Stimulated activated CD8-positive, alpha-beta memory T cell treated with anti-CD3 and anti-CD28 coated beads, Interleukin-7, amount 100 ng/mL, for 1 hour (primary cell): ENCODE data around the gene SLC23A2.
"Not testable (repeated sequence)": the region's sequence is repeated elsewhere in the genome, so short reads cannot be mapped to it uniquely, and the experiment has no call there.

ENCODE experiments used
- DNase-seq, 2 donors: peaks; one replicate each; pipeline ENCODE4 v3.0.0-alpha.2; 2020; ENCODE audit warnings: low read depth in 2 of 2

Gene SLC23A2

DNA sequence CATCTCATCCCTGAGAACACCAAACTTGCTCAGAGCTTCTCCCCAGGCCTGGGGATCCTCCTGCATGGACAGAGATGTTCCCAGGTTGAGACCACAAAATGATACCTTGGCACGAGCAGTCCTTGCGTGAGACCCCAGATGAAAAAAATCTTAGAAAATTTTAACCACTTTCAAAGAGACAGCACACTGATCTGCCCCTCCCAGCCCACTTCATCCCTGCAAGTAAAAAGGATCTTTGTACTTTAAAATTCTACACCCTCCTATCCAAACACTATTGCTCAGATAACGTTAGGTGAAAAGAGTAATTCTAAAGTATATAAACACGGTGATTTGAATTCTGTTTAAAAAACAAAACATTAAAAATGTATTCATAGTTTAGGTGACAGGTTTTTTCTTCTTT is 98.5 kb downstream of the SLC23A2 start:
- DNase-seq, result no peak

DNA sequence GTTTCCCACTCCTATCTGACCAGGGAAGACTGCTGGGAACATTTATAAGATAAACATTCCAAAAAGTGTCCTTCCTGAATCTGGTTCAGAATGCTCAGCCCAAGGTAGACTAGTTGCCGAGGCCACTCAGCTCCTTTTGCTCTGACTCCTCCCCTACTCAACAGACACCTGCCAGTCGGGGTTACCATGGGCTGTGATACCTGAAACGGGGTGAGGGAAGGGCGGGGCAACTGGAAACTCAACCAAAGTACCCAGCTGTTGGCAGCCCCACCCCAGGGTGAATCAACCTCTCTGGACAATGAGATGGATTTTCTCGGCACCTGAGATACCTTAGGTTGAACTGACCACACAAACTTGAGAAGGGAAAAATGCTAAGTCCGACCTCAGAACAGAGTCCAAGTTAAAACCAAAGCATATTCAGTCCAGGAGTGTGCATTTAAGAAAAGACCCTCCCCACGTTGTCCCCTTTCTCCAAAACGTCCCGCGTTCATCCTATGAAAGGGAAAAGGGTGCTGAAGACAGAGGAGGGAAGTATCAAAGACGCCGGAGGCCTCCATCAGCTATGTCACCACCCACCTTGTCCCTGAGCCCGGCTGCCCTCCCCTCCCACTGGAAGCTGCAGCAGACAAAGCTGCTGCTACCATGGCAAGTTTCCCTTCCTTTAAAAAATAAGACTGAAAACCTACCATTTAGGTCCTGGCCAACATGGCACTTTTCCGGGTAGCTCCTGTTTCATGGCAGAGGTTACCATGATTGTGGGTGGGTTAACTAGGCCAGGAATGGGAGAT is 100.1 kb downstream of the SLC23A2 start:
- DNase-seq, result no peak

DNA sequence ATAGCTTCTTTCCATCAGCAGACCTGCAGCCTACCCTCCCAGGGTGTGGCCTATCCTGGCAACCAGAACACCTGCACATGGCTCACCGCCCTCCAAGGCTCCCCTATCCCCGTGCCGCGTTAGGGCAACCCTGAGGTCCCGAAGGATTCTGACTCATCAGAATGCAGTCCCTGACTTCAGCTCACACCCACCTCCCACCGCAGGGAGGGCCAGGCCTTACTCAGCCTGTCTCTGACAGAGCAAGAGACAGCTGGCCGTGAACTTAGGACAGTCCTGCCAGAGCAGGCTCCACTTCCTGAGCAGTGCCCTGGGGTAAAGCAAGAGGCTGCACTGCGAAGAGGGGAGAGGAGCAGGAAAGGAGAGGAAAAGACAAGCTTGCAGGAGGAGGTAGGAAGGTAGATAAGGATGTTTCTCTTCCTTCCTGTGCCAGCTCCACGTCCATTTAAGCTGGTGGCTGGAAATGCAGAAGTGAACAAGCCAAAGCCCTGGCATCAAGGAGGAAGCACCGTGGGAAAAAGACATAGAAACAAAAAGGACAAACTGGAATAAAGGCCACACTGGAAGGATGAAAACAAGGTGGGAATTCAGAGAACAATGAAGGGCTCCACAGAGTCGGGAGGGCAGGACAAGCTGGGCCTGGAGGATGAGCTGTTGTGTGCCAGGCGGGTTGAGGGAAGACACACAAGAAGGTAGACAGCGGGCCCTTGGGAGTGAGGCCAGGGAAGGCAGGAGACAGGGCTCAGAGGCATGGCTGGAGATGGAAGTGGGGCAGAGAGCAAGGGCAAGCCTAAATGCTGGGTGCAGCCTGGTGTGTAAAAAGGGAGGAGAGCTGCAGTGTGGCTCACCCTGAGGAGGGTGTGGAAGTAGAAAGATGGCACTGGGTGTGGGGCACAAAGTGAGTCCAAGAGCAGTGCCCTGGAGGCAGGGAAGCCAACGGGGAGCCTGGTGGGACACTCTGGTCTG is 102.7 kb downstream of the SLC23A2 start:
- DNase-seq, result no peak

DNA sequence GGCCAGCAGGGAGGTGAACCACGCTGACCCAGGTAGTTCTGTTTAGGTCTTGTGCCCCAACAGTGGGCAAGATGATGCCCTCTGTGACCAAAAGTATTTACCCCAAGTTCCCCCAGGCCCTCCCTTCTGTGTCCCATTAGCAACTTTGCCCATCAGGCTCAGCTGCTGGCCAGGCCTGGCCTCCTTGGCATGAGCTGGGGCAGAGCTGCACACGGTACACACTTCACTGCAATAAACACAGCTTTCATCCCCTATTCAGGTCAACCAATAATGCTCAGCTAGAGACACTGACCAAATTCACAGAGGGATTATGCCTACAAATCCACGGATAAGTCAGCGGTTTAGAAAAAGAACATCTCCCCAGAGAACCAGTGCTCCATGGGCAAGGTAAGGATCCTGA is 103.7 kb downstream of the SLC23A2 start:
- DNase-seq, result no peak

DNA sequence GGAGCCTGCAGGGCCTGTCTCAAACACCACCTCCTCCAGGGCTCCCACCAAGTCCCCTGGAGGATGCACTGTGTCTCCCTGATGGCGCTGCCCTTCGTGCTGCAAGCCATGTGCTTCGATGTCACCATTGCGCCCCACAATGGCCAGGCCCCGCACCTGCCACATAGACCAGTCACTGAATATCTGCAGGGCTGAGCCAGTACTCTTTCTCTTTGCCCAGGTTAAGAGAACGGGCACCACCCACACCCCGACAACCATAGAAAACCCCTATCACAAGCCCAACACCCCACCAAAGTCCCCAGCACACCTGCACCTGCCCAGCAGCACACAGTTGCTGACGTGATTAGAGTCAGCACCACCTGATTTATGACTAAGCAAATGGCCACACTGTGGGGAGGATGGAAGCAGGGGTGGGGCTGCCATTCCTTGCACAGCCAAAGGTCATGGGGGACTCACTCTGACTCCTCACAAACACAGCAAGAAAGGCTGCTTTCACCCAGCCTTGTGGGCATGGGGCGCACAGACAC is 104.3 kb downstream of the SLC23A2 start:
- no peak for DNase-seq

DNA sequence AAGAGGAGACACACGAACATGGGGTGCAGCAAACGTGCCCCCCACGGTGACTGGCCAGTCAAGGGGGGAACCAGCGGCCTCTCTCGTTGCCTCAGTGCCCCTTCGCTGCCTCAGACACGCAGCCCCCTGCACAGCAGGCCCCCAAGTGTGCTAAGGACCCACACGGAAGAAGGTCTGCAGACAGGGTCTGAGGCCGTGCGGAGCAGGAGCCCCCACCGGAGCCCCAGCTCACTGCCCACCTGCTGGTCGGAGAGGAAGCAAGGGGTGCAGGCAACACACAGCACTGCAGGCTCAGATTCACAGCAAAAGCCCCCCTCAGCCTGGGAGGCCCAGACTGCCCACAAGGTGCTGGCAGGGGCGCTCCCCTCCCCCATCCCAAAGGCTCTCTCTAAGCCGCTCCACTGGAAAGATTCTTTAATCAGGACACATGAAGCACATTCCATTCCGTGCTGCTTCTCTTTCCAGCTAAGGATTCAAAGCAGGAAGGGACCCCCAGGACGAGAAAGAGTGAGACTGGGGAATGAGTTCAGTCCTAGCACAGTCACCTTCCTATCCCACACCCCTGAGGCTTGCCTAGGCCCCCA is 105.1 kb downstream of the SLC23A2 start:
- DNase-seq, result no peak

DNA sequence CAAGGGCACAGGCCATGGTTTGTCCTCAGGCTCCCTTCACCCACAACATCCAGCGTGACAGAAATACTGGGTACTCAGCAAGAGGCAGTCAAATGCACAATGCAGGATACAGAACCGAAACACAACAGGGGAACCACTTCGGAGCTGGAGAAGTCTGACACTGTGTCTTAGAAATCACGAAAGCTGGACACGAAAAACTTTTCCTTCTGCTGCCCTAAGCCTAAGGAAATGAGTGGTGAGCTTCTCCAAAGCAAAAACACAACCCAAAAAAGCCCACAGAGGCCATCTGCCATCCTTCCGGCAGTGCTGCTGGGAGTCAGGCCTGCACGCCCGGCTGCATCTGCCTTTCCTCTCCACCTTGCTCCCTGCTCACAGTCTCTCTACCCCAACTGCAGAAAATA is 106.3 kb downstream of the SLC23A2 start:
- no peak for DNase-seq

DNA sequence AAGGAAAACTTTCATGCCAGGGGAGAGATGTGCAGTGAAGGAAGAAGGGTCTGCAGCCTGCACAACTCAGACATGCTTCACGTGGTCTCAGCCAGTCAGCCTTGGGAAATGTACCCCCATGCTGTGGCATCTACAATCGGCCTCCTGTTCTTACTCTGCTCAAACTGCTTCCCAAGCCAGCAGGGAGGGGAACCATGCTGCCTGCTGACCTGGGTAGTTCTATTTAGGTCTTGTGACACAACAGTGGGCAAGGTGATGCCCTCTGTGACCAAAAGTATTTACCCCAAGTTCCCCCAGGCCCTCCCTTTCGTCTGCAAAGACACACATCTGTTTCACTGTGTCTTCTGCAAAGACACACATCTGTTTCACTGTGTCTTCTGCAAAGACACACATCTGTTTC is 106.9 kb downstream of the SLC23A2 start:
- DNase-seq, result no peak

DNA sequence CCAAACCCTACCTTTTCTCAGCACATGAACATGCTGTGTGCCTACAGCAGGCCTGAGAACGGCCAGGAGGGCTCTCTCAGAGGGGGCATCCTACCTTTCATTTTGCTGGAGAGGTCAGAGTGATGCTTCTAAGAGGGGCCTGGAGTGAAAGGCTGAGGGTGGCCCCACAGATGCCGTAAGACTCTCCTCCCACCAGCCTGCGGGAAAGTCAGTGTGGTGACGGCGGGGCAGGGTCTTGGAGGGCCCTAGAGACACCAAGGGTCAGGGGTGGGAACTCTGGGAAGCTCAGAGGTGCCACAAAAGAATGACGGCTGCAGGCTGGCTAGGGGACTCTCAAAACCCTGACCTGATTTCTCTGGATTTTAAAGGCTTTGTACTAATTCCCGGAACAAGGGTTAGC is 107.6 kb downstream of the SLC23A2 start:
- DNase-seq, result no peak

DNA sequence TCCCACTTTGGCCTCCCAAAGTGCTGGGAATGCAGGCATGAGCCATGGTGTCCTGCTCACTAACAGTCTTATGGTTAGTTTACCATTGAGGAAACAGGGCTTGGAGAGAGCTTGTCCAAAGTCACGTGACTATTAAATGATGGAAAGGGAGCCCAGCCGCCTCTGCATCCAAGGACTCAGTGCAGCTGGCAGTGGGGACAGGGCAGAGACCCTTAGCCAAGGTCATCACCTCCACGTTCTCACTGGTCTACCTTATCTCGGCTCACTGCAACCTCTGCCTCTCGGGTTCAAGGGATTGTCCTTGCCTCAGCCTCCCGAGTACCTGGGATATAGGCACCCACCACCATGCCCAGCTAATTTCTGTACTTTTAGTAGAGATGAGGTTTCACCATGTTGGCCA is 109.3 kb downstream of the SLC23A2 start:
- DNase-seq, result no peak

DNA sequence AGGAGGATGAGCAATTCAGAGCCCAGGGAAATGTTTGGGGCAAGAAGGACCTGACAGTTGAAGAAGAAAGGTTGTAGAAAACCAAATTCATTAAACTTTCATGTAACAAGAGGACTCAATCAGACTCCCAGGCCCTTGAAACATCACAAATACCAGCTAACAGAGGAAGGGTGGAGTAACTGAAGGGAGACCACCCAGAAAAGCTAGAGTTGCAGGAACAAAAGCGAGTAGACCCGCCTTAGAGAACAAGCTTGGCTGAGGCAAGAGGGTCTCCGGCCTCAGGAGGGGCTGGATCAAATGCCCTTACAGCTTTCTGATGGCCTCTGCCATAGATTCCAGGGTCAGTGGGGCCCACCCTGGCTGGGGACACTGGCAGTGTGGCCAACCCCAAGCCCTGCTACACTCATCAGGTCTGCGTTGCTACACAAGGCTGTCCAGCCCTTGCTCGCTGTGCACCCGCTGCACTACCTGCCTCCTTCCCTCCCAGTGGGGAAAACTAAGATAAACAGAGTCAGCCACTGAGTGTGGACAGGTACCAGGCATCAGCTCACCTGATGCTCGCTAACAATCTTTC is 110.0 kb downstream of the SLC23A2 start:
- no peak for DNase-seq

DNA sequence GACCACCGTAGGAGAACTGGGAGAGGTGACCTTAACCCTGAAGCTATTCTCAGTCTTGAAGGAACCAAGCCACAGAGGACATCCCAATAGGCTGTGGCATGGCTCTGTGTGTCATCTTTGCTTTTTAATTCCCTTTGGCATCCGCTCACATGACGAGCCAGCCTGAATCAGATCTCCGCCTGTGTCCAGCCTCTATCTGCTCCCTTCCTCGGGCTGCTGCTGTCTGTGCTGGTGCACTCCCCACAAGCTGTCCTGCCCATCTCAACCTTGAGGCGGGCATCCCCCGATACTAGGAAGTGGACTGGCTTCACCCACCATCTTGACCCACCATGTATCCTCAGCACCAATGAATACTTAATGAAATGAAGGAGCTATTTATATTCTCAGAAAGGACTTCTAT is 111.9 kb downstream of the SLC23A2 start:
- no peak for DNase-seq

DNA sequence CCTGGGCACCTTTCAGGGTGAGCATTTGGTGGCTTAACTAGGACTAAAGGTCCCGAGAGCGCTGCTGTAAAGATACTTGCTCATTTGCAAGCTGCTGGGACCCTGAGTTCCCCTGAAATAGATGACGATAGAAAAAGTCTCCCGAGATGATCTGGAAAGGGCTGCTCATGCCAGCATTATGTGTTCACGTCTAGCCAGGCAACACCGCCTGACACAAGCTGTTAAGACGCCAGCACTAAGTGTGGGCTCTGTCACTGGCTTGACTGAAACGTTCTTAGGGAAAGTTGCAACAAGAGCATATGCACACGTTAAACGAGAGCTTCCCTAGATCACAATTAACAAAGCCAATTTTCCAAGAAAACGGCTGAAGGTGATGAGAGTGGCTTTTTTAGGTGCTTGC is 113.7 kb downstream of the SLC23A2 start:
- DNase-seq, result no peak

DNA sequence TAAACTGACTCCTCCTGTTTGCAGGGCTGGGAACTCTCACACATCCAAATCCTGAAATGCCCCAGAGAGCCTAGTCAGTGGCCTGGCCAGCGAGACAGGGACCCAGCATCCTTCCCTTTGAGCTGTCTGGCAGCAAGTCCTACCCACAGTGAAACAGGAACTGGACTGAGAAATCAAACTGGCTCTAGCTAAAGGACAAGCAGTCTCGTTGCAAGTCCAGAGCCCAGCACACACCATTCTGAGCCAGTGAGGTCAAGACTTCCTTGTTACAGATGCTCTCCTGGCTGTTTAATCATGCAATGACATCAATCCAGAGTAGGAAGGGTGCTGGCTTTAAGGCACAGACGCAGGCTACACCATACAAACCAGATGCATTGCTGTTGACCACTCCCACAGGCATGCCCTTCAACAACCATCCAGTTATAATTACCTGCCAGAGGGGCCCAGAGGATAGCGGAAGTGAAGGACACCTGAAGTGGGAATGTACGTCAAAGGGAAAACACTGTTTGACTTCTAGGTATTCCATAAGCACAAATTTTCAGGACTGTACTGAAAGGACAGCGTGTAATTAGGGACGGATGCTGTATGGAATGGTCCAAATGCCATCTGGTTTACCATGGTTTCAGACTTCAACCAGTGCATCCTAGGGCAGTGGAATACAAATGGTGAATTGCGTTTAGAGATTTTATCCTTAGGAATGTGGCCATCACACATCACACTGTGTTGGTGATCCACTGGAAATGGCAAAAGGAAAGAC is 114.4 kb downstream of the SLC23A2 start:
- DNase-seq, result no peak

DNA sequence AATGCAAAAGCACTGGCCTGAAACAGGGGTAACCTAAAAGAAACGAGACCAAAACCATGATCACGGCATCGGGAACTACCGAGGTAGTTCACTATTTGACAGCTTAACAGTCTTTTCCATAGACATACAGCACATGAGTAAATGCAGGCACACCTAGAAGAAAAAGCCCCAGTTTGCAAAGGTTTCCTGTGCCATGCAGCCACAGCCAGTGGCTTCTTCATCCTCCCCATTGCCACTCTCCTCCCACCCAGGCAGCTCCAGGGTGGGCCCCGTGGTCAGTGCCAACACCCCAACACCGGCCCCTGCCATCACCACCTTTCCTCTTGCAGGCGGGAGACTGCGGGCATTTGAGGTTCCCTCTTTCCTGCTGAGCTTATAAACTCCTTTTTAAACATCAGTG is 115.4 kb downstream of the SLC23A2 start:
- no peak for DNase-seq

DNA sequence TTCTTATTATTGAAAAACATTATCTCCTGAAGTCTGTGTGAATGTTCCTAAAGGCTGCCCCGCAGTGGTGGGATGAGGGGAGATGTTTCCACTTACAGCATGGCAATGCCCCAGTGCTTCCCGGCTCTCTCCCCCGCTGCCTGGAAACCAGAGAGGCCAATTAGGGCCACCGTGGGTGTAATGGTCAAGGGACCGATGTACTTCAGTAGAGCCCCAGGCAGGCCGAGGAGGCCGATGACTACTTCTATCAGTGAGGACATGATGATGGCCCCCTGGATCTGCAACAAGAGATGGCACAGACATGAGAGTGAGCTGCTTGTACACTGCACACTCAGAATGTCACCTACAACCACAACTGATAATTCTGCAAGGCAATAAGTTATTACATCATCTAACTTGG is 117.8 kb downstream of the SLC23A2 start:
- DNase-seq, result no peak

DNA sequence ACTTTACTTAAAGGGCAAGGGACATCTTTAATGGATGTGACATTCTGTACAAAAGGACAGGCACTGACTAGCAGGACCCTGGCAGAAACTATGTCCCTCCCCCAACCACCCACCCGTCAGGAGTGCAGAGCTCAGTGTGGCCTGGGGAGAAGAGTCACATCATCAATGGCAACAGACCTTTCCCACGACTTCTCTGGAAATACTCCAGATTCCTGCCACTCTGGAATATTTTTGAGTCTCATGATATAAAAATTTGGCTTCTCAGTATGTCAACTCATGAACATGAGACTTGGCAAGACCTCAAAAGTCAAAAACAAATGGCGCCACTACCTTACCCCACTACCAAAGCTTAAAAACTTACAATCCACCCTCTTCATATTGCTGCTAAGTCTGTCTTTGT is 118.3 kb downstream of the SLC23A2 start:
- DNase-seq, result no peak

DNA sequence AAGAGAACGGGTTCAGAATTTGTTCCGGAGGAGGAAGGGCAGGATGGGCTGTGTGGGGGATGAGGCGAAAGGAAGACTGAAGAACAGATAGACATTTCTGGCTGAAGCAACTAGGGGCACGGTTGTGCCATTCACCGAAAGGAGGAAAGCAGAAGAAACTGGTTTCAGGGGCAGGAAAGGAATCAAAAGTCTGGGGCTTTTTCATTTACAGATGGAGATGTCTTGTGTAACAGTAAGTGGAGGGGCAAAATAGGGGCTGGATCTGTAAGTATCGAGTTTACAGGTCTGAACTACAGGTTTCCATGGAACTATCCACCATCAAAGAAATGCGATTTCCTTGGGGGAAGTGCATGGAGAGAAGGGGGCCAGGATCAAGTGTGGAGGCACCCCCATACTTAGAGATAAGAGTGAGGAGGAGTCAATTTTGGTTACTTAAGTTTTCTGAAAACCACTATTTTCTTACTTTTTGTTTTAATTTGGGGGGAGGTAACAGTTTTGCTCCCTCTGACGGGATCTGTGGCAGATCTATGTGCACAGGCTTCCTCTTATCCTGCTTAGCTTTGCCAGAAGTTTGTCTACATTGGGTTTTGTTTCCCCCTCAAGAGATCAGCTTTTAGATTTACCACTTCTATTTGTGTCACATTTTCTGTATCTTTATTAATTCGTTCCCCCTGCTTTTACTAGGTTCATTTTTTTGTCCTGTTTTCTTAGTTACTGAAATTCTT is 120.1 kb downstream of the SLC23A2 start:
- no peak for DNase-seq

DNA sequence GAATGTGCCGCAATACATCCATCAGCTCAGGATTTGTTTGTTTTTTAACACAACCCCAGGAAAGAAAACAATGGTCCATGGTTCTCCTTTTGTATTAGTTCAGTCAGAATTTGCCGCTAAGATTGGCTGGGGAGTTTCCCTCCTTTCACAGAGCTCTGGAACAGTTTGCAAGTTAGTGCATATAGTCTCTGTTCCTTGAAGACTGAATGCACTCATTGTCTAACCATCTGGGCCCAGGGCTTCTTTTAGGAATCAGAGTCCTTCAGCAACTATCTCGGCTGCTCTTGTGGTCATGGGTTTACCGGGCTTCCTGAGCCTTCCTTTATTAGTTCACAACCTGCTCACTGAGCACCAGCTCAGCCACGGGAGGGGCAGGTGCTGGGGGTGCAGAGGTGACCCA is 121.3 kb downstream of the SLC23A2 start:
- no peak for DNase-seq

DNA sequence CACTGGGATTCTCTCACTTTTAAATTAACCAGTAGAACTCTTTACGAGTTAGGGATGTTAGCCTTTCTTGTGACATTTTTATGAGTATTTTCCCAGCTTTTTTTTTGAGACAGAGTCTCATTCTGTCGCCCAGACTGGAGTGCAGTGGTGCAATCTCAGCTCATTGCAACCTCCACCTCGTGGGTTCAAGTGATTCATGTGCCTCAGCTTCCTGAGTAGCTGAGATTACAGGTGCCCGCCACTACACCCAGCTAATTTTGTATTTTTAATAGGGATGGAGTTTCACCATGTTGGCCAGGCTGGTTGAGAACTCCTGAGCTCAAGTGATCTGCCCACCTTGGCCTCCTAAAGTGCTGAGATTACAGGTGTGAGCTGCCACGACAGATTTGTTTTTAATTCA is 123.2 kb downstream of the SLC23A2 start:
- not testable (repeated sequence) for DNase-seq

DNA sequence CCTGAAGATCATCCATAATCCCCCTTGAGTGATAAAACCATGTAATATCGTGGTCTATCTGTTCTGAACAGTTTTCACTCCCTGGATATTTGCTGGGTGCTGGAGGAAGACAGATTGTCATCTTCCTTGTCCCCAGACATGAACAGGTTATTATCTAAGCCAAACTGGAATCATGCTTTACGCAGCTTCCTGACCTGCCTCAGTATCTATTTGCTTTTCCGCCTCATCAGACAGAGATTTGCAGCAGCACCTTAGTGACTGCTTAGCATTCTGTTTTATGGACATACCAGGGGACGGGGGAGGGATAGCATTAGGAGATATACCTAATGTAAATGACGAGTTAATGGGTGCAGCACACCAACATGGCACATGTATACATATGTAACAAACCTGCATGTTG is 124.6 kb downstream of the SLC23A2 start:
- no peak for DNase-seq
